H1 (cell line): ENCODE measurements around the gene GMIP.

ENCODE experiments used
- BACH1 ChIP-seq: IDR thresholded peaks from 2 replicates; pipeline ENCODE4 v1.6.1; 2012; ENCODE audit warnings: low read length, improper control_type of control experiment
- CTCF ChIP-seq, 3 experiments: IDR thresholded peaks; 1 replicate in 2 of 3; 2 replicates in 1 of 3; pipeline versions ENCODE4 v1.5.1 to v1.6.1; 2011; ENCODE audit warnings: low read length in 3 of 3, mild to moderate bottlenecking in 3 of 3, inconsistent platforms in 2 of 3, low read depth in 1 of 3, moderate library complexity in 1 of 3; ENCODE audit not compliant: insufficient read depth in 1 of 3; ENCODE audit errors: control extremely low read depth in 1 of 3
- KDM1A ChIP-seq: fragments of 200-600, 300-600 bp; sonication (generic); IDR thresholded peaks from 2 replicates; pipeline ENCODE4 v1.7.1; 2016; ENCODE audit warnings: mild to moderate bottlenecking, low read length, borderline replicate concordance
- POLR2AphosphoS5 ChIP-seq: IDR thresholded peaks from 2 replicates; pipeline ENCODE4 v1.6.1; 2011; ENCODE audit warnings: low read depth, low read length
- SP4 ChIP-seq: IDR thresholded peaks from 2 replicates; pipeline ENCODE4 v1.6.1; 2012; ENCODE audit warnings: low read length, inconsistent platforms

- TF ChIP-seq CTCF (IDR thresholded peaks at IDR 0.05; ENCODE audit: control extremely low read depth in 1 of 3, insufficient read depth in 1 of 3, low read depth in 1 of 3, low read length in 3 of 3), result no peak
- TF ChIP-seq SP4, result no peak
- no peak for TF ChIP-seq KDM1A
- TF ChIP-seq POLR2AphosphoS5, result no peak
- TF ChIP-seq BACH1, result no peak
These were observed 54.9 kb downstream of the GMIP start for GRCh38 chr19:19588546-19588945.
